MCF 10A (cell line): Measurements from ENCODE around the gene DIRAS3. TPM values are rescaled to one million over a fixed set of nuclear protein-coding genes. Genes with fewer than 3 reads are reported as not detected.
A peak's percentile ranks its signal among the peaks of the same experiment; 100 is the strongest.
"Not testable (repeated sequence)": the region's sequence is repeated elsewhere in the genome, so short reads cannot be mapped to it uniquely, and the experiment has no call there.

Experiments
- BruUV-seq: library from RNA; stranded (reverse); fragments of 400-500 nt; replicated peaks from 2 replicates; lab custom pipeline; 2021; lab: Mats Ljungman, UMichigan
- CTCF ChIA-PET: fragments of 300-600 bp; sonication (Branson Sonifier 250); formaldehyde crosslinking; extraction: SDS; loops from one replicate; lab custom pipeline; 2021; ENCODE audit warnings: antibody characterized with exemption, inconsistent platforms; lab: Yijun Ruan, JAX
- POLR2A ChIA-PET: fragments of 300-600, 350-650 bp; sonication (Branson Sonifier 250); formaldehyde crosslinking; extraction: SDS; loops from one replicate; lab custom pipeline; 2020; ENCODE audit warnings: antibody characterized with exemption, inconsistent platforms; lab: Yijun Ruan, JAX
- DNase-seq: peaks from one replicate; pipeline ENCODE4 v3.0.0-alpha.2; 2018; ENCODE audit not compliant: unreplicated experiment
- H3K27ac Mint-ChIP-seq: one replicate; pipeline ENCODE4 v1.8.0; 2022; ENCODE audit warnings: mild to moderate bottlenecking, low read depth, mixed read lengths; ENCODE audit not compliant: unreplicated experiment
- H3K27me3 Mint-ChIP-seq: one replicate; pipeline ENCODE4 v1.8.0; 2022; ENCODE audit warnings: mixed read lengths; ENCODE audit not compliant: insufficient read depth, unreplicated experiment
- H3K36me3 Mint-ChIP-seq: one replicate; pipeline ENCODE4 v1.8.0; 2022; ENCODE audit warnings: mild to moderate bottlenecking, moderate library complexity, mixed read lengths; ENCODE audit not compliant: insufficient read depth, unreplicated experiment
- H3K4me1 Mint-ChIP-seq: one replicate; pipeline ENCODE4 v1.8.0; 2022; ENCODE audit warnings: mixed read lengths; ENCODE audit not compliant: insufficient read depth, unreplicated experiment
- H3K4me3 Mint-ChIP-seq: one replicate; pipeline ENCODE4 v1.8.0; 2022; ENCODE audit warnings: mild to moderate bottlenecking, moderate library complexity, mixed read lengths; ENCODE audit not compliant: unreplicated experiment
- H3K9me3 Mint-ChIP-seq: one replicate; pipeline ENCODE4 v1.8.0; 2022; ENCODE audit warnings: mixed read lengths; ENCODE audit not compliant: unreplicated experiment
- CTCF ChIP-seq: fragments of 200-600 bp; IDR thresholded peaks from one replicate; pipeline ENCODE4 v1.8.0; 2022; ENCODE audit warnings: antibody characterized with exemption, mild to moderate bottlenecking; ENCODE audit not compliant: unreplicated experiment
- intact Hi-C: fragments of 100-400 bp; cut with micrococcal nuclease; formaldehyde crosslinking; loops from 2 replicates; pipeline ENCODE4 v1.14.1; 2022
- total RNA-seq: library from RNA; stranded (reverse); gene quantifications from 2 replicates; pipeline ENCODE4 v1.2.3, GENCODE V29; 2022

The DIRAS3 gene
- total RNA-seq, 1 experiment from 2014 or later = not detected

GRCh38 chr1:68013351-68013750 lies 37.1 kb downstream of the DIRAS3 start:
- Mint-ChIP-seq H3K4me1 (no peaks in the 10 kb centered on the region), H3K27me3 (no peaks in the 10 kb centered on the region), H3K27ac (no peak overlapping the region), H3K36me3 (no peaks in the 10 kb centered on the region), H3K4me3 (no peak overlapping the region), H3K9me3 (no peaks in the 10 kb centered on the region)
- ChIA-PET POLR2A (no interaction called here), CTCF (interaction anchor here (7.3 kb wide), 1 partner anchor 159 kb away, joined by 121 read pairs; no protein-coding TSS in a partner anchor)
- no peak for DNase-seq
- intact Hi-C loops = loop anchor here (5.0 kb wide), 2 partner anchors 99 to 476 kb away; no protein-coding TSS in a partner anchor
- no peak for TF ChIP-seq CTCF
- BruUV-seq = no TSS peak

DNA sequence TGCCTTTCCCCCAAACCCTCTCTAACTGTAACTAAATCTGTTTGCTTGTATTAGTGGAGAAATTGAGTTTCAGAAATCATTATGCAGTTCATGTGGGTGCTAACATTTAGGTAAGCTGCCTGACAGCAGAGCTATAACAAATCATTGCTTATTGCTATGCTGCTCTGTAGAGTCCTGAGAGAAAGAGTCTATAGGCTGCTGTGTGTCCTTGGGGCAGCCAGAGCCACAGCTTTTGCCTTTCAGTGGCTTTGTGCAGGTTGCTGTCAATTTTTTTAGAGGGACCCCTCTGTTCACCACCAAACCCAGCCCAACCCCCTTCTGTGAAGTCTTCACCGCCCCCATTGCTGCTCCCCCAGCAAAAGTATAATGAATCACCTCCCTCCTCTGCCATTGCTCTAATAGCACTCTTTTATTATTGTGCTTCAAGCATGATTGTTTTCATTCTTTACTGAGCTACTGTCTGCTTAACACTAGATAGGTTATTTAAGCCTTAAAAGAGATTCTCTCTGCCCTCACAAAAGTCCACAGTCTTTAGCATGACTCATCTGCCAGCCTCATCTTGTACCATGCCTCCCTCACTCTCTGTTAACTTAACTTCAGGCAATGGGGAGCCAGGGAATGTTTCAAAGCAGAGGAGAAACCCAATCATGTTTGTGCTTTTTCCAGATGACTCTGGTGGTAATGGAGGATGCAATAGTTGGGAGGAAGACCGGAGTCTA lies 38.6 kb downstream of the DIRAS3 start:
- TF ChIP-seq CTCF = no peak
- Mint-ChIP-seq H3K9me3 (no peaks in the 10 kb centered on the region), H3K36me3 (no peaks in the 10 kb centered on the region), H3K27ac (no peak overlapping the region), H3K27me3 (no peaks in the 10 kb centered on the region), H3K4me1 (no peaks in the 10 kb centered on the region), H3K4me3 (no peak overlapping the region)
- peak; percentile 8 for DNase-seq
- BruUV-seq = no TSS peak
- CTCF ChIA-PET = interaction anchor here (0.6 to 7.3 kb wide), 7 partner anchors 12 to 312 kb away, joined by 3 to 121 read pairs (median 5); no protein-coding TSS in a partner anchor
- POLR2A ChIA-PET = interaction anchor here (0.5 to 0.7 kb wide), 2 partner anchors 24 to 127 kb away, joined by 3 read pairs; no protein-coding TSS in a partner anchor
- intact Hi-C loops = loop anchor here (5.0 kb wide), 2 partner anchors 100 to 475 kb away; no protein-coding TSS in a partner anchor

DNA sequence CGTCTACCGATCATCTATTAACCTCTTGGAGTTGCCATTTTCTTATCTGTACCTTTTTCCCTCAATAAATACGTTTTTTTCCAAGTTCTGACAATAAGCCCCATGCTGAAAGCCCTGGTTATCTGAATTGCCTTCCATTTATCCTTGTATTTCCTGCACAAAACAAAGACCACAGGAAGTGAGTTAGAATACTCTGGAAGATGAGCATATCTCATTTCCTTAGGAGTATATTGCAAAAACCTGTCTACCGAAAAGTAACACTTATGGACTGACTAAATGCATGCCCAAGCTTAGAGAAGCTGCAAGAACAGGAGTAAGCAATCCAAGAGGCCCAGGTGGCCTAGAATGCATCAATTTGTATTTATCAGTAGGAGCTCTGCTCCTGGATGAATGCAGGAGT lies 39.9 kb downstream of the DIRAS3 start:
- BruUV-seq = no TSS peak
- ChIA-PET POLR2A (interaction anchor here (1.2 kb wide), 1 partner anchor 245 kb away, joined by 4 read pairs; no protein-coding TSS in a partner anchor), CTCF (interaction anchor here (0.6 to 7.3 kb wide), 18 partner anchors 9 to 1952 kb away, joined by 3 to 121 read pairs (median 4); no protein-coding TSS in a partner anchor)
- no peaks in the 10 kb centered on the region for H3K36me3 Mint-ChIP-seq
- H3K4me1 Mint-ChIP-seq = no peaks in the 10 kb centered on the region
- TF ChIP-seq CTCF = no peak
- H3K27me3 Mint-ChIP-seq = no peaks in the 10 kb centered on the region
- no peaks in the 10 kb centered on the region for H3K9me3 Mint-ChIP-seq
- intact Hi-C loops = loop anchor here (1.0 to 5.0 kb wide), 4 partner anchors 102 to 473 kb away; no protein-coding TSS in a partner anchor
- H3K27ac Mint-ChIP-seq = no peak overlapping the region
- no peak for DNase-seq
- H3K4me3 Mint-ChIP-seq = no peak overlapping the region

GRCh38 chr1:68010090-68010489 lies 40.3 kb downstream of the DIRAS3 start:
- peak; percentile 34 for TF ChIP-seq CTCF
- DNase-seq = peak; percentile 40
- POLR2A ChIA-PET = interaction anchor here (1.2 kb wide), 1 partner anchor 244 kb away, joined by 4 read pairs; no protein-coding TSS in a partner anchor

GRCh38 chr1:68003626-68004025 lies 46.8 kb downstream of the DIRAS3 start:
- CTCF ChIA-PET = interaction anchor here (0.5 kb wide), 1 partner anchor 46 kb away, joined by 8 read pairs; no protein-coding TSS in a partner anchor
- H3K4me1 Mint-ChIP-seq, H3K36me3 Mint-ChIP-seq, H3K4me3 Mint-ChIP-seq, H3K27ac Mint-ChIP-seq, DNase-seq, BruUV-seq, intact Hi-C loops, H3K27me3 Mint-ChIP-seq, POLR2A ChIA-PET: not testable (repeated sequence)
- H3K9me3 Mint-ChIP-seq = peaks cover 20% of the 10 kb centered on the region

More at GRCh38 chr1:68010090-68010489, 40.3 kb downstream of the DIRAS3 start:
- BruUV-seq = no TSS peak
- H3K4me1 Mint-ChIP-seq = no peaks in the 10 kb centered on the region
- no peaks in the 10 kb centered on the region for H3K9me3 Mint-ChIP-seq
- CTCF ChIA-PET = interaction anchor here (0.6 to 7.3 kb wide), 18 partner anchors 9 to 1953 kb away, joined by 3 to 121 read pairs (median 4); no protein-coding TSS in a partner anchor
- no peaks in the 10 kb centered on the region for H3K27me3 Mint-ChIP-seq
- no peak overlapping the region for H3K27ac Mint-ChIP-seq
- intact Hi-C loops = loop anchor here (1.0 to 5.0 kb wide), 4 partner anchors 102 to 473 kb away; no protein-coding TSS in a partner anchor
- H3K4me3 Mint-ChIP-seq = no peak overlapping the region
- no peaks in the 10 kb centered on the region for H3K36me3 Mint-ChIP-seq
